ENCODE data around the gene KCNA2.

KCNA2 gene

DNA sequence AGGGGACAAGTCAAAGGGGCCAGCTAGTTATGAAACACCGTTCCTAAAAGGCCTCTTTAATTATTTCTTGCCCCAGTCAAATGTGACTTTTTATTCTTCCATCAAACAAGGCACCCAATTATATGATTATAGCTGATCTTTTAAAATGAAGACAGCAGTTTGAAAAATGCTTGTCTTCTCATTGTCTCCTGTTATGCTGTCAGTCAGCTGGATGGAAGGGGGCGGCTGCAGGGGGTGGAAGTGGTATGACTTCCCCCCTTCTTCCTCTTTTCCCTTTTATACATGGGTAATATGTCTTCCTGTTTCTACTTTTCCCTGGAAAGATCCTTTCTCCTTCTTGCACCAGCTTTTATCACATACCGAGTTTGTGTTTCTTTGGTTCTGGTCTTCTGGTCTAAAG lies 61.4 kb downstream of the KCNA2 start:
- Histone ChIP-seq H3K27me3 (ENCODE audit: insufficient read depth, low read length) (peaks cover 4% of the 10 kb centered on the region), H2AFZ (ENCODE audit: low read depth, low read length) (no peak overlapping the region), H3K4me3 (ENCODE audit: low read length) (no peak overlapping the region), H3K4me1 (ENCODE audit: insufficient read depth, low read length) (no peaks in the 10 kb centered on the region), H3K36me3 (ENCODE audit: insufficient read depth, low read length) (no peaks in the 10 kb centered on the region), H3K9me3 (ENCODE audit: low read length) (no peaks in the 10 kb centered on the region)

Measured in neuron (in vitro differentiated cells).